ENCODE data around the gene VPS13A.

Gene VPS13A

DNA sequence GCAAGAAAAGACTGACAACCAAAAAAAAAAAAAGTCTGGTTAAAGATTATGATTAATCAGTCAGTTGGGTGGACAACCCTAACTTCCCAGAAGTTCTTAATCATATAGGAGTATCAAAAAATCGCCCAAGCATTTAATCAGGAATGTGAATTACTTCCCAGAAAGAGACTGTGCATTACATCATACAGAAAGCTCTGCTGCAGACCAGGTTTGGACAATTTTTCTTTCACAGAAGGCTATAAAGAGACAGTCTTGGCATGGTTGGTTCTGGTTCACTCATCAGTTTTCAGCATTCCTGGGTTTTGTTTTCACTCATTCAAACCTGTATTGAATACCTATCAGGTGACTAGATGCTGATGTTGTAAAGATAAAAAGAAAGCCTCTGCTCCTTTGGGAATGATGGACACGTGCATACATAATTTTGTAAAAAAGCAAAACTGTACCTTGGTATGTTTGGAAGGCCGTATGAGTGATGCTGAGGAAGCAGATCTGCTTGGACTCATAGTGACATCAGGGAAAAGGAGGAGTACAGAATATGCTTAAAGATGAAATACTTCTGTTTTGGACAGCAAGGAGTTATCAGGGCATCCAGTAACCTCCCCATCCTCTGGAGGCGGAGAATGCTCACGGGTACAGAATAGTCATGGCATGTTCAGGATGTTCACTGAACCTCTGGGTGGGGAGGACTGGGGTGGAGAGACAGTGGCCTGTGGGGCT is 292.3 kb downstream of the VPS13A start:
- DNase-seq = no peak

Measured in stimulated activated naive CD4-positive, alpha-beta T cell treated with Interleukin-2 at 50 U/mL for 16 hours (primary cell).